B cell (primary cell): Measurements from ENCODE around the gene NGEF. TPM values are rescaled to one million over a fixed set of nuclear protein-coding genes. Genes with fewer than 3 reads are reported as not detected.

Experiments
- ATAC-seq: fragments of 200-7000 bp; cut with Tn5 transposase; one replicate; pipeline ENCODE4 v1.10.0; 2021; ENCODE audit warnings: low read depth, mild to moderate bottlenecking, moderate number of reproducible peaks, moderate library complexity
- CTCF ChIA-PET: fragments of 350-600 bp; sonication (Branson Sonifier 250); formaldehyde crosslinking; loops from one replicate; lab custom pipeline; 2021; ENCODE audit warnings: antibody characterized with exemption, inconsistent platforms; lab: Charles Lee
- POLR2A ChIA-PET: fragments of 350-600 bp; sonication (Branson Sonifier 250); formaldehyde crosslinking; loops from one replicate; lab custom pipeline; 2021; ENCODE audit warnings: antibody characterized with exemption; lab: Charles Lee
- DNase-seq: peaks from one replicate; pipeline ENCODE4 v3.0.0; 2013
- H2AFZ ChIP-seq: 2 replicates; pipeline ENCODE4 v1.6.1; 2012; ENCODE audit warnings: mild to moderate bottlenecking, low read depth, low read length; ENCODE audit not compliant: insufficient read depth, poor library complexity, severe bottlenecking
- H3K27ac ChIP-seq, 2 donors: 1 replicate in 1 of 2; 2 replicates in 1 of 2; pipeline ENCODE4 v1.5.1; 2012 to 2013; ENCODE audit warnings: low read length in 2 of 2, mild to moderate bottlenecking in 2 of 2, moderate library complexity in 1 of 2
- H3K27me3 ChIP-seq, 4 experiments: fragments of 200-600 bp in 1 of 4; sonication (generic) in 1 of 4; replicated peaks in 1 of 4; 1 replicate in 2 of 4; 2 replicates in 2 of 4; pipeline versions ENCODE4 v1.6.1 to v1.7.0; 2013 to 2016; ENCODE audit warnings: low read length in 3 of 4, mild to moderate bottlenecking in 2 of 4, mixed read lengths in 1 of 4, moderate library complexity in 1 of 4; ENCODE audit not compliant: insufficient read depth in 4 of 4, control insufficient read depth in 3 of 4; ENCODE audit errors: control extremely low read depth in 1 of 4
- H3K36me3 ChIP-seq, 2 experiments: replicated peaks in 1 of 2; 1 replicate in 1 of 2; 2 replicates in 1 of 2; pipeline versions ENCODE4 v1.6.1 to v1.7.1; 2013; ENCODE audit warnings: low read length in 1 of 2; ENCODE audit not compliant: insufficient read depth in 2 of 2, control insufficient read depth in 1 of 2; ENCODE audit errors: control extremely low read depth in 1 of 2, extremely low read depth in 1 of 2
- H3K4me1 ChIP-seq, 2 donors: fragments of 200-600 bp in 1 of 2; sonication (generic) in 1 of 2; 1 replicate in 1 of 2; 2 replicates in 1 of 2; pipeline versions ENCODE4 v1.5.1 to v1.6.1; 2013 to 2017; ENCODE audit warnings: low read length in 2 of 2; ENCODE audit not compliant: control insufficient read depth in 2 of 2, insufficient read depth in 2 of 2
- H3K4me2 ChIP-seq: replicated peaks from 2 replicates; pipeline ENCODE3; 2012; ENCODE audit warnings: mild to moderate bottlenecking, low read depth, low read length; ENCODE audit not compliant: poor library complexity, severe bottlenecking
- H3K4me3 ChIP-seq, 5 experiments: fragments of 200-600 bp in 1 of 5; sonication (generic) in 1 of 5; 1 replicate in 3 of 5; 2 replicates in 2 of 5; pipeline versions ENCODE4 v1.5.1 to v1.7.0; 2011 to 2016; ENCODE audit warnings: low read length in 4 of 5, mild to moderate bottlenecking in 4 of 5, low read depth in 2 of 5, control low read depth in 1 of 5, moderate library complexity in 1 of 5; ENCODE audit not compliant: insufficient read depth in 1 of 5; ENCODE audit errors: control extremely low read depth in 1 of 5, extremely low read depth in 1 of 5
- H3K79me2 ChIP-seq: fragments of 200-600 bp; sonication (generic); one replicate; pipeline ENCODE4 v1.6.0; 2016; ENCODE audit warnings: low read length; ENCODE audit not compliant: control insufficient read depth, insufficient read depth
- H3K9ac ChIP-seq: fragments of 200-600 bp; sonication (generic); 2 replicates; pipeline ENCODE4 v1.6.1; 2017; ENCODE audit warnings: mild to moderate bottlenecking, low read length, moderate library complexity
- H3K9me3 ChIP-seq, 3 donors: one replicate each; pipeline versions ENCODE4 v1.6.1 to v1.7.1; 2013; ENCODE audit warnings: low read length in 2 of 3; ENCODE audit not compliant: control insufficient read depth in 2 of 3, insufficient read depth in 1 of 3; ENCODE audit errors: control extremely low read depth in 1 of 3
- H4K20me1 ChIP-seq: 2 replicates; pipeline ENCODE4 v1.6.0; 2012; ENCODE audit warnings: mild to moderate bottlenecking, low read length; ENCODE audit not compliant: insufficient read depth, control insufficient read depth, poor library complexity, severe bottlenecking
- H3K27ac Mint-ChIP-seq: one replicate; pipeline ENCODE4 v1.8.0; 2021; ENCODE audit warnings: mixed read lengths
- H3K27me3 Mint-ChIP-seq: one replicate; pipeline ENCODE4 v1.8.0; 2021; ENCODE audit warnings: mixed read lengths
- H3K4me1 Mint-ChIP-seq: one replicate; pipeline ENCODE4 v1.8.0; 2021; ENCODE audit warnings: mixed read lengths
- H3K4me3 Mint-ChIP-seq: one replicate; pipeline ENCODE4 v1.8.0; 2021; ENCODE audit warnings: mixed read lengths
- H3K9me3 Mint-ChIP-seq: one replicate; pipeline ENCODE4 v1.8.0; 2022; ENCODE audit warnings: mixed read lengths; ENCODE audit not compliant: insufficient read depth
- CTCF ChIP-seq: fragments of 200-600 bp; IDR thresholded peaks from one replicate; pipeline ENCODE4 v1.8.0; 2022; ENCODE audit warnings: antibody characterized with exemption, mild to moderate bottlenecking
- EZH2 ChIP-seq: IDR thresholded peaks from 2 replicates; pipeline ENCODE4 v1.6.1; 2012; ENCODE audit warnings: borderline replicate concordance, low read depth, mild to moderate bottlenecking, moderate library complexity, low read length; ENCODE audit not compliant: insufficient read depth, poor library complexity, severe bottlenecking
- WGBS: methylation state at CpG from one replicate; pipeline ENCODE4 v1.1.5; 2013; ENCODE audit warnings: missing lambda C conversion rate; ENCODE audit not compliant: insufficient coverage; 5-methylcytosine and 5-hydroxymethylcytosine counted together
- intact Hi-C: fragments of 100-400 bp; cut with micrococcal nuclease; formaldehyde crosslinking; loops from one replicate; pipeline ENCODE4 v1.10.0; 2022
- polyA plus RNA-seq: library from polyadenylated mRNA; depleted of rRNA; stranded (reverse); fragments of >200 nt; gene quantifications from 2 replicates; pipeline ENCODE4 v1.2.3, GENCODE V29; 2012
- total RNA-seq, 2 donors: library from RNA; stranded (reverse); fragments of 120-200 nt in 1 of 2; gene quantifications; 1 replicate in 1 of 2; 2 replicates in 1 of 2; pipeline versions ENCODE4 v1.2.3 to v1.2.4, GENCODE V29; 2013 to 2022

NGEF gene
- total and polyA plus RNA-seq, 2 donors (not counting 1 experiment from before 2014, with no cell fraction given) = not detected

GRCh38 chr2:233031556-233032500, 18.8 kb upstream of the NGEF start:
- DNase-seq (no peak), ATAC-seq (no peak)
- ChIA-PET POLR2A (no interaction called here), CTCF (interaction anchor here (1.5 to 6.1 kb wide), 3 partner anchors 13 to 178 kb away, joined by 3 to 39 read pairs (median 32); no protein-coding TSS in a partner anchor)
- Mint-ChIP-seq H3K9me3 (no peaks in the 10 kb centered on the region), H3K4me1 (no peaks in the 10 kb centered on the region), H3K4me3 (no peak overlapping the region), H3K27ac (no peak overlapping the region), H3K27me3 (no peaks in the 10 kb centered on the region)
- no peak for TF ChIP-seq CTCF
- no peak for TF ChIP-seq EZH2
- no peak overlapping the region for H3K4me3 ChIP-seq
- H3K27ac ChIP-seq = no peak overlapping the region
- no peaks in the 10 kb centered on the region for H3K36me3 ChIP-seq
- WGBS = 96% methylated on average over 22 of the region's 27 CpGs
- no peaks in the 10 kb centered on the region for H3K79me2 ChIP-seq
- no peaks in the 10 kb centered on the region for H3K27me3 ChIP-seq
- no peaks in the 10 kb centered on the region for H3K4me1 ChIP-seq
- H3K9ac ChIP-seq = no peak overlapping the region
- no peak overlapping the region for H3K4me2 ChIP-seq
- no peak overlapping the region for H2AFZ ChIP-seq
- no peaks in the 10 kb centered on the region for H3K9me3 ChIP-seq
- H4K20me1 ChIP-seq = no peaks in the 10 kb centered on the region
- intact Hi-C loops = no loop called here

DNA sequence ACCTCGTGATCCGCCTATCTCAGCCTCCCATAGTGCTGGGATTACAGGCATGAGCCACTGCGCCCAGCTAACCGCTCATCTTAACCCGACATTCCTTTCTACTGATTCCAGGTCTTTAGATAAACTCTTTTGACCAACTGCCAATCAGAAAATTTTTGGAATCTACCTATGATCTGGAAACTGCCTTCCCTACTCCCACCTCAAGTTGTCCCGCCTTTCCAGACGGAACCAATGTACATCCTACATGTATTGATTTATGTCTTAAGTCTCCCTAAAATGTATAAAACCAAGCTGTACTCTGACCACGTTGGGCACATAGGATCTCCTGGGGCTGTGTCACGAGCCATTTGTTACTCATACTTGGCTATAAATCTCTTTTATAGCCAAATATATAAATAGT, 16.3 kb upstream of the NGEF start:
- Histone ChIP-seq H4K20me1 (no peaks in the 10 kb centered on the region), H3K79me2 (no peaks in the 10 kb centered on the region), H3K4me3 (no peak overlapping the region), H3K9ac (no peak overlapping the region), H3K4me2 (no peak overlapping the region), H3K27ac (no peak overlapping the region), H2AFZ (no peak overlapping the region), H3K27me3 (no peaks in the 10 kb centered on the region), H3K36me3 (no peaks in the 10 kb centered on the region), H3K4me1 (no peaks in the 10 kb centered on the region), H3K9me3 (no peaks in the 10 kb centered on the region)
- Mint-ChIP-seq H3K4me3 (no peak overlapping the region), H3K27me3 (no peaks in the 10 kb centered on the region), H3K9me3 (no peaks in the 10 kb centered on the region), H3K27ac (no peak overlapping the region), H3K4me1 (no peaks in the 10 kb centered on the region)
- intact Hi-C loops = loop anchor here (1.0 to 10.0 kb wide), 4 partner anchors 74 to 425 kb away; no protein-coding TSS in a partner anchor
- TF ChIP-seq EZH2 = no peak
- no peak for TF ChIP-seq CTCF
- CTCF ChIA-PET = interaction anchor here (0.7 to 6.1 kb wide), 23 partner anchors 12 to 429 kb away, joined by 3 to 39 read pairs (median 4); partner anchors contain the start of gene ATG16L1
- WGBS = 91% methylated on average over 7 of the region's 9 CpGs
- ATAC-seq (no peak), DNase-seq (no peak)
- POLR2A ChIA-PET = interaction anchor here (0.6 kb wide), 1 partner anchor 206 kb away, joined by 6 read pairs; no protein-coding TSS in a partner anchor
